GM19324 (cell line): ENCODE data around the gene C2orf80.
A peak's percentile ranks its signal among the peaks of the same experiment; 100 is the strongest.
"Not testable (repeated sequence)": the region's sequence is repeated elsewhere in the genome, so short reads cannot be mapped to it uniquely, and the experiment has no call there.

ENCODE experiments used
- ATAC-seq: cut with Tn5 transposase; IDR thresholded peaks from one replicate; pipeline ENCODE4 v1.9.1; 2021; ENCODE audit warnings: mild to moderate bottlenecking, moderate library complexity; ENCODE audit not compliant: unreplicated experiment, low FRiP score

C2orf80 gene

GRCh38 chr2:208136716-208137094 is 53.1 kb downstream of the C2orf80 start:
- no peak for ATAC-seq

- ATAC-seq, result no peak
These were observed 53.8 kb downstream of the C2orf80 start for GRCh38 chr2:208135794-208136715.

DNA sequence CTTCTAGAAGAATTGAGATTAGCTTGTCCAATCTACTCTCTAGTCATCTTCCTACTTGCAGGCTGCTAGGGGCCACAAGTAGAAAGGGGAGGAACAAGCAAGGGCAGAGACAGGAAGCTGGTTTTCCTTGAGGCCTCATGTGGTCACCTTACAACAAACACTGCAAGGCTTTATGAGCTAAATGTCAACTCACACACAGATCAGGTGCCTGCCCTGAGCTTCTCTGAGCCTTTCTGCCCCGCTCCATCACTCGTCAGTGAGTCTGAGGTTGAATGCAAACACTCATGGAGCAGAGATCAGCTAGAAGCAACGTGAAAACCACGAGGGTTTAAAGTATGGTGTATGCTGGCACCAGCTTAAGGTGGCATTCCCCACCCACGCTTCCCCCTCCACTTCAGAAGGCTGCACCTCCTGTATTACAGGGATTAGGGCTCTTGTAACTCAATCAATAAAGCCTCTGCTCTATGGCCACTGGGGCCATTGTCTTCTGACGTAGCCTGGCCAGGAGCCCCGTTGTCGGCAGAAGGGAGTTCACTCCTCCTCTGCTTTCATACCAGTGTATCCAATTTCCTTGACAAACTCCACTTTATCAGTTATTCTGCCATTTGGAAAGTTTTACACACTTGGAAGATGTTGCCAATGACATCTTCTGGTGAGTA is 54.8 kb downstream of the C2orf80 start:
- ATAC-seq, result no peak

GRCh38 chr2:208130712-208131110 is 59.1 kb downstream of the C2orf80 start:
- no peak for ATAC-seq

DNA sequence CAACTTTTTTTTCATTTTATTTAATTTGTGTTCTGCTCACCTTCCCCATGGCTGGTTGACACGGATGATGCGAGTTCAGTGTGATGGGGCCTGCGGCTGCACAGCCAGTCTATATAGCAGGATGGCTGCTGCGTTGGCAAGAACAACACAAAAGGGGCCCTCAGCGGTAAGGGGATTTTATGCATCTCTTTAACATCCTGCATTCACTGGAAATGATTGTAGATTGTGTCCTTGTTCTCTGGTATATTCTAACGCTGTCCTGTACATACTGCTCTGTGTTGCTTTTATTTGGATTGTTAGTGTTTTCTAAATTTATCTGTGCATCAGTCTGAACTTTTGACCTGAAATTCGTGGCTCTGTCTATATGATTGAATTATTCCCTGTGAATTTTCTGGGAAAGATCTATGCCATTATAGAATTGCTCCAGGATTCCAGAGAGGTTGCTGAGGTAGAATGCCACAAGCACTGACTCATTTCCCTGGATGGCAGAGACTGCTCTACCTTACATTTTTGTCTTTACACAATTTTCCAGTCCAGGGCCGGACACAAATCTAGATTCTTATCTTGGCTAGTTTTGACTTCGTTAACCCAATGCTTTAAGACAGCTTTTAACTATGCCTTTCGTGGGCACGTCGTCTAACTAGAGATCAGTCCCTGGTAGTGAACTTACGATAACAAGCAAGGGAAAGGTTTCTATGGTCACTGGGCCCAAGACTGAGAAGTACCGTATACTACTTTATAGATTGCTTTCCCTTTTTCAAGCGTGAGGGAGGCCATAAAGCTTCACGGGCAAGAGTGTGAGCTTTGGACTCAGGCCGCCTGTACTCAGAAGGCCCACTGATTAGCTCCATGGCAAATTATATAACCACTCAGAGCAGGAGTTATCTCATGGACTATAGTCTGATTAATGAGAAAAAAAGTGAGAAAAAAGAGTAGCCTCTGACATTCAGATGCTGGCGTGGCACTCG is 59.8 kb downstream of the C2orf80 start, which contains the start of gene CRYGC:
TSS of gene CRYGC (minus strand) at position 85 of the 968 bp plus-strand sequence. CDS start at position 49, 36 bp downstream.
- no peak for ATAC-seq

DNA sequence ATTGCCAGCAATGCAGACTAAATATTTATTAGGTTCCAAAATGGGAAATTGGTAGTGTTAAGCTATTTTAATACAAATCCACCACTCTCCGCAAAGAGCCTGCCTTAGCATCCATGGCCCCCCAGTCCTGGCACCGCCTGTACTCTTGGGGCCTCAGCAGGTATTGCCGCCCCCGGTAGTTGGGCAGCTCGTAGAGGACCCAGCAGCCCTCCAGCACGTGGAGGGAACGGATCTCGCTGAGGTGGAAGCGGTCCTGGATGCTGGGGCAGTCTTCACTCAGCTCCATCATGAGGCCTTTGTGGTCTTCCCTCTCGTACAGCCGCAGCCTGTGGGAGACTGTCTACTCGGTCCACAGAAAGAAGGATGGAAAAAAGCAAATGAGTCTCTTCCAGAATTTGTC is 61.7 kb downstream of the C2orf80 start:
- ATAC-seq, result no peak

DNA sequence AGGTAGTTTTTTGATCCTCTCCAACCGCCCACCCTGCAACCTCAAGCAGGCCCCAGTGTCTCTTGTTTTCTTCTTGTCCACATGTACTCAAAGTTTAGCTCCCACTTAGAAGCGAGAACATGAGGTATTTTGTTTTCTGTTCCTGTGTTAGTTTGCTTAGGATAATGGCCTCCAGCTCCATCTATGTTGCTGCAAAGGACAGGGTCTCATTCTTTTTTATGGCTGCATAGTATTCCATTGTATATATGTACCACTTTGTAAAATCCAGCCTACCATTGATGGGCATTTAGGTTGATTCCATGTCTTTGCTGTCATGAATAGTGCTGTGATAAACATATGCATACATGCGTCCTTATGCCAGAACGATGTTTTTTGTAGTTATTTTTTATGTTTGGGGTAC is 62.7 kb downstream of the C2orf80 start:
- ATAC-seq, result no peak

DNA sequence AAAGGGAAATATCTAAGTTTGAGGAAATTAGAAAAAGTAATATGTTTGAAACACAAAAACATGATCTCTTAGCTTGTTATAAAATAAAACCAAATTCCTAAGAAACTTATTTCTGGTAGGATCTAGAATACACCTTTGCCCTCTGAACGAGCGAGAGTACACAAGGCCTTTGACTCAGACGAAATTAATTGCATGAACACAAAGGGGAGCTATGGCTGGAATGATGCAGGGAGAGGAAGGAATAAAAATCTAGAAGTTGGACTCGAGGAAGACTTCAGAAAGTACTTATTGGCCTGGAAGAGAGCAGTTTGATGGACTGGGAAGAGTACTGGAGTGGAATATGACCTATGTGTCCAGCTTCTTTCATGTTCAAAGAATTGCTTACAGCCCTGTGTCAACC is 64.6 kb downstream of the C2orf80 start:
- ATAC-seq, result no peak

- peak; percentile 42 for ATAC-seq
These were observed 65.7 kb downstream of the C2orf80 start, which contains the start of gene CRYGD for GRCh38 chr2:208124013-208124715. CRYGD (minus strand) TSS chr2:208124524; CDS start chr2:208124473, 51 bp downstream.

DNA sequence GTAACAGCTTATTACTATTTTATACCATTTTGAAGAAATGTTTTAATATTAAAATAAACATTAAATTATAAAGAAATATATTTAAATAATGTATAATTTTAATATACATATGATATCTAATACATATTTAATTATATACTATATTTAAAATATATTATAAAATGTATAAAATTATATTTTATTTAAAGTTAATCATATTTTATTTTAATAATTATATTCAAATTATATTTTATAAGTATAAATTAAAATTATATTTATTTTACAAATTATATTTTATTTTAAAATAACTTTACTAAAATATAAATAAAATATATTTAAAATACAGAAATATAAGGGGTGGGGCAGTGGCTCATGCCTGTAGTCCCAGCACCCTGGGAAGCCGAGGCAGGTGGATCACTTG is 67.6 kb downstream of the C2orf80 start:
- no peak for ATAC-seq

DNA sequence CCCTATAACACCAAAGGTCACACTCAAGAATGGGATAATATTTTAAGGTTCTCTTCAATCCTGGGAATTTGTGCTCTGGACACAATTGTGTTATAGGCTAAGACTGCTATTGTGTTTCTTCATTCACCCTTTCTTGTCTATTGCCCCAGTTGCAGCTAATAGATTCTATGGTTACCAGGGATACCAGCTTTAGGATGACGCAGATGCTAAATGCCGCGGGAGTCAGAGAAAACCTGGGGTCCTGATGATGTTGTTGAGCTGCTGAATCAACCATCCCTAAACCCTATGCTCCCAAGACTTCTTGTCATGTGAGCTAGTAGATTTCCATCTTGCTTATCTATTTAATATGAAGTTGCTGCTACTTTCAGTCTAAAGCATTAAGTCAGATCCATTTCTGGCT is 70.9 kb downstream of the C2orf80 start:
- no peak for ATAC-seq

DNA sequence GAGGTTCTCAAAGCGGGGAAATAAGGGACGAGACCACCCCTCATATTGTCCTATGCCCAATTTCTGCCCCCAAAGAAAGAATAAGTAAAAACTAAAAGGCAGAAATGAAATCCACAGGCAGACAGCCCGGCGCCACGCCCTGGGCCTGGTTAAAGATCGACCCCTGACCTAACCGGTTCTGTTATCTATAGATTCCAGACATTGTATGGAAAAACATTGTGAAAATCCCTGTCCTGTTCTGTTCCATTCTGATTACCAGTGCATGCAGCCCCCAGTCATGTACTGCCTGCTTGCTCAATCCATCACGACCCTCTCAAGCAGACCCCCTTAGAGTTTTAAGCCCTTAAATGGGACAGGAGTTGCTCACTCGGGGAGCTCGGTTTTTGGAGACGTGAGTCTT is 72.4 kb downstream of the C2orf80 start:
- ATAC-seq, result not testable (repeated sequence)
